ENCODE data around the gene RABGGTA.

- TF ChIP-seq ZSCAN20 (CRISPR knock-in tag; IDR thresholded peaks at IDR 0.05) (no peak), EHF (CRISPR knock-in tag; IDR thresholded peaks at IDR 0.05) (no peak), CEBPB (IDR thresholded peaks at IDR 0.05) (no peak), TFCP2L1 (CRISPR knock-in tag; IDR thresholded peaks at IDR 0.05) (no peak), POLR2A (IDR thresholded peaks at IDR 0.05; ENCODE audit: low read length) (no peak), CHD2 (IDR thresholded peaks at IDR 0.05; ENCODE audit: low read length, partially characterized antibody) (no peak)
- TF ChIP-seq, protein P1, sequence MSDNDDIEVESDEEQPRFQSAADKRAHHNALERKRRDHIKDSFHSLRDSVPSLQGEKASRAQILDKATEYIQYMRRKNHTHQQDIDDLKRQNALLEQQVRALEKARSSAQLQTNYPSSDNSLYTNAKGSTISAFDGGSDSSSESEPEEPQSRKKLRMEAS (IDR thresholded peaks at IDR 0.05): no peak
- TF ChIP-seq, protein P2, sequence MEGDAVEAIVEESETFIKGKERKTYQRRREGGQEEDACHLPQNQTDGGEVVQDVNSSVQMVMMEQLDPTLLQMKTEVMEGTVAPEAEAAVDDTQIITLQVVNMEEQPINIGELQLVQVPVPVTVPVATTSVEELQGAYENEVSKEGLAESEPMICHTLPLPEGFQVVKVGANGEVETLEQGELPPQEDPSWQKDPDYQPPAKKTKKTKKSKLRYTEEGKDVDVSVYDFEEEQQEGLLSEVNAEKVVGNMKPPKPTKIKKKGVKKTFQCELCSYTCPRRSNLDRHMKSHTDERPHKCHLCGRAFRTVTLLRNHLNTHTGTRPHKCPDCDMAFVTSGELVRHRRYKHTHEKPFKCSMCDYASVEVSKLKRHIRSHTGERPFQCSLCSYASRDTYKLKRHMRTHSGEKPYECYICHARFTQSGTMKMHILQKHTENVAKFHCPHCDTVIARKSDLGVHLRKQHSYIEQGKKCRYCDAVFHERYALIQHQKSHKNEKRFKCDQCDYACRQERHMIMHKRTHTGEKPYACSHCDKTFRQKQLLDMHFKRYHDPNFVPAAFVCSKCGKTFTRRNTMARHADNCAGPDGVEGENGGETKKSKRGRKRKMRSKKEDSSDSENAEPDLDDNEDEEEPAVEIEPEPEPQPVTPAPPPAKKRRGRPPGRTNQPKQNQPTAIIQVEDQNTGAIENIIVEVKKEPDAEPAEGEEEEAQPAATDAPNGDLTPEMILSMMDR (IDR thresholded peaks at IDR 0.05): no peak
Measured at GRCh38 chr14:24269368-24269767, 2.0 kb downstream of the RABGGTA start.
